ENCODE results near the gene LNPK. TPM values are rescaled to one million over a fixed set of nuclear protein-coding genes. Genes with fewer than 3 reads are reported as not detected.

LNPK gene
- total and polyA plus RNA-seq, 9 of the 15 experiments (the other 6 are each of a cell fraction or from before 2014, with no cell fraction given): 6.4 to 40.4 (median 21.3) TPM

DNA sequence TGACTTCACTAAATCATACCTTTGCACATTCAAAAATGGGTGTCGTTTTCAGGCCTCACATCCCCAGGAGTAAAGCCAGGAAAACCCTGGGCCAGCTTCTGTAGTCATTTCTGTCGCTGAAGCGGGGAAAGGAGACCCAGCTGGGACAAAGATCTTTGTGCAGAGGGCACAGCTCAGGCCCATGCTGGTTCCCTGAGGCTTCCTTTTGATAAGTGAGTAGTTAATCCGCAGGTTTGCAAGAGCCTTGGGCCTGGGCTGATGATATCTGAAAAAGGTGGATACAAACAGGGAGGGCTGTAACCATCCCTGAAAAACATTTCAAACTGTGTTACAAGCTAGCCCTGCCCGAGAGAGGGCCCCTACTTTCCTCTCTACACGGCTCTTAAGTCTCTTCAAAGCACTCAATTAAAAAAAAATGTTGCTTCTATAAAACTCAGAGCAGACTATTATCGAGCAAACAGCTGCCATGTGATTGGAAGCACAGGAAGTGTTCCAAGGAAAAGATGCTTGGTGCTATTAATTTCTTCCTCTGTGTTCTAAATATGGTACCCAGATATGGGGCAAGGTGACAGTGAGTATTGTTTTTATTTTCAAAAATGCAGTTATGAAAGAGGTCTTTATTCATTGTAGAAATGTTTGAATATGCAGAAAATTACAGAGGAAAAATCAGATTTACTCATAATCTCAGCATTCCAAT, 117.2 kb downstream of the LNPK start:
- no peak overlapping the region for H3K9ac ChIP-seq (ENCODE audit: insufficient read depth in 1 of 2, low read depth in 2 of 2, low read length in 2 of 2)
- H3K9me3 ChIP-seq (replicated peaks; ENCODE audit: control insufficient read depth, insufficient read depth, low read depth, low read length): no peaks in the 10 kb centered on the region
- under 1% methylated on average over 7 of the region's 7 CpGs for WGBS (ENCODE audit: insufficient coverage, low coverage, missing lambda C conversion rate)
- no peak overlapping the region for H3K4me2 ChIP-seq (ENCODE audit: insufficient read depth, low read length)
- TF ChIP-seq CBX1 (IDR thresholded peaks at IDR 0.05; ENCODE audit: low read depth) (no peak), LARP7 (IDR thresholded peaks at IDR 0.05) (no peak), THRAP3 (IDR thresholded peaks at IDR 0.05; ENCODE audit: borderline replicate concordance) (no peak)
- ATAC-seq: no peak
- FAIRE-seq: peak; percentile 42
- H3K79me2 ChIP-seq (ENCODE audit: control insufficient read depth, insufficient read depth, low read length): no peaks in the 10 kb centered on the region
- no peaks in the 10 kb centered on the region for H4K20me1 ChIP-seq (replicated peaks; ENCODE audit: control insufficient read depth, insufficient read depth, low read length)
- no peak overlapping the region for H2AFZ ChIP-seq (ENCODE audit: low read depth, low read length)
- intact Hi-C loops (cut with micrococcal nuclease) (no loop called here), in situ Hi-C loops (cut with MboI) (no loop called here)
- ChIA-PET POLR2A (interaction anchor here (1.2 to 1.3 kb wide), 2 partner anchors 9 to 46 kb away, joined by 5 to 6 read pairs; no protein-coding TSS in a partner anchor), CTCF (ENCODE audit: low intra/inter-chr PET ratio) (no interaction called here)
- no peak overlapping the region for H3K4me3 ChIP-seq
- H3K27me3 ChIP-seq (ENCODE audit: control insufficient read depth in 2 of 2, insufficient read depth in 2 of 2, low read length in 2 of 2): peaks cover 10 to 22% of the 10 kb centered on the region in 2 experiments
- DNase-seq (ENCODE audit: extremely low read depth in 1 of 4, low spot score in 3 of 4): no peak
- H3K9me1 ChIP-seq (ENCODE audit: control insufficient read depth, insufficient read depth, low read length): no peaks in the 10 kb centered on the region
- H3K4me1 ChIP-seq (replicated peaks in 1 of 2; ENCODE audit: control insufficient read depth in 2 of 2, insufficient read depth in 2 of 2, low read length in 2 of 2): no peaks in the 10 kb centered on the region
- BruUV-seq (replicated peaks): no TSS peak
- H3K36me3 ChIP-seq (ENCODE audit: control insufficient read depth, insufficient read depth, low read length): no peaks in the 10 kb centered on the region
- H3K27ac ChIP-seq (ENCODE audit: extremely low read depth, low read depth, low read length): no peak overlapping the region

DNA sequence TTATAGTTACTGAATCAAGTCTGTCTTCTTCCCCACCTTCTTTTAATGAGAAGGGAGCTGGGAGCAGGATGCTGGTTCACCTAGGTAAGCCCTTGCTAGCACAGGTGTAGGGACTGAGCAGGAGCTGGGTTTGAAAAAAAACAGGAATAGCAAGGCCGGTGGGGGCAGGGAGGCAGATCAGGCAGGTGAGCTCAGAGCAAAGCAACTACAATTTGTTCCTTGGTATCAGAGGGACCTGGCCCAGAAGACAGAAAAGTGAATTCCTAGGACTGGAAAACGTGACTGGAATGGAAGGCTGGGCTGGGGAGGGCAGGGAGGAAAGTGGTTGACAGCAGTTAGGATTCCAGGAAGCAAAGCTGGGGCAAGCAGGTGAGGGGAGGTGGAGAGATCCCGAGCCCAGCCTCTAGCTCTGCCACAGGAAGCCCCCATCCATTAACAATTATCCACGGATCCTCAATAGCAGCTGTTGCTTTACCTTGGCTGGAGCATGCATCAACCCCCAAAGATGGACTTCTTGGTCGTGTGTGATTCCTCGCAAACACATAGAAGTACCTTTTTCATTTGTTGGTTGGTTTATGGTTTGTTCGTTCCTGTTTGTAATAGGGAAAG, 118.4 kb downstream of the LNPK start:
- H3K9me1 ChIP-seq (ENCODE audit: control insufficient read depth, insufficient read depth, low read length): no peaks in the 10 kb centered on the region
- H3K4me1 ChIP-seq (replicated peaks in 1 of 2; ENCODE audit: control insufficient read depth in 2 of 2, insufficient read depth in 2 of 2, low read length in 2 of 2): no peaks in the 10 kb centered on the region
- H4K20me1 ChIP-seq (replicated peaks; ENCODE audit: control insufficient read depth, insufficient read depth, low read length): no peaks in the 10 kb centered on the region
- BruUV-seq (replicated peaks): no TSS peak
- TF ChIP-seq NFIC (IDR thresholded peaks at IDR 0.05): no peak
- TF ChIP-seq, protein P1, sequence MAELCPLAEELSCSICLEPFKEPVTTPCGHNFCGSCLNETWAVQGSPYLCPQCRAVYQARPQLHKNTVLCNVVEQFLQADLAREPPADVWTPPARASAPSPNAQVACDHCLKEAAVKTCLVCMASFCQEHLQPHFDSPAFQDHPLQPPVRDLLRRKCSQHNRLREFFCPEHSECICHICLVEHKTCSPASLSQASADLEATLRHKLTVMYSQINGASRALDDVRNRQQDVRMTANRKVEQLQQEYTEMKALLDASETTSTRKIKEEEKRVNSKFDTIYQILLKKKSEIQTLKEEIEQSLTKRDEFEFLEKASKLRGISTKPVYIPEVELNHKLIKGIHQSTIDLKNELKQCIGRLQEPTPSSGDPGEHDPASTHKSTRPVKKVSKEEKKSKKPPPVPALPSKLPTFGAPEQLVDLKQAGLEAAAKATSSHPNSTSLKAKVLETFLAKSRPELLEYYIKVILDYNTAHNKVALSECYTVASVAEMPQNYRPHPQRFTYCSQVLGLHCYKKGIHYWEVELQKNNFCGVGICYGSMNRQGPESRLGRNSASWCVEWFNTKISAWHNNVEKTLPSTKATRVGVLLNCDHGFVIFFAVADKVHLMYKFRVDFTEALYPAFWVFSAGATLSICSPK (IDR thresholded peaks at IDR 0.05; ENCODE audit: borderline replicate concordance): no peak
- TF ChIP-seq PTTG1 (tag; IDR thresholded peaks at IDR 0.05; ENCODE audit: low read depth): no peak
- TF ChIP-seq NR1H2 (CRISPR knock-in tag; IDR thresholded peaks at IDR 0.05): no peak
- TF ChIP-seq, protein P2, sequence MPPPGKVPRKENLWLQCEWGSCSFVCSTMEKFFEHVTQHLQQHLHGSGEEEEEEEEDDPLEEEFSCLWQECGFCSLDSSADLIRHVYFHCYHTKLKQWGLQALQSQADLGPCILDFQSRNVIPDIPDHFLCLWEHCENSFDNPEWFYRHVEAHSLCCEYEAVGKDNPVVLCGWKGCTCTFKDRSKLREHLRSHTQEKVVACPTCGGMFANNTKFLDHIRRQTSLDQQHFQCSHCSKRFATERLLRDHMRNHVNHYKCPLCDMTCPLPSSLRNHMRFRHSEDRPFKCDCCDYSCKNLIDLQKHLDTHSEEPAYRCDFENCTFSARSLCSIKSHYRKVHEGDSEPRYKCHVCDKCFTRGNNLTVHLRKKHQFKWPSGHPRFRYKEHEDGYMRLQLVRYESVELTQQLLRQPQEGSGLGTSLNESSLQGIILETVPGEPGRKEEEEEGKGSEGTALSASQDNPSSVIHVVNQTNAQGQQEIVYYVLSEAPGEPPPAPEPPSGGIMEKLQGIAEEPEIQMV (tag; conservative IDR thresholded peaks at IDR 0.05; ENCODE audit: low read depth): no peak
- intact Hi-C loops (cut with micrococcal nuclease) (no loop called here), in situ Hi-C loops (cut with MboI) (no loop called here)
- ChIA-PET POLR2A (interaction anchor here (0.6 to 1.3 kb wide), 3 partner anchors 45 to 188 kb away, joined by 3 to 5 read pairs (median 4); no protein-coding TSS in a partner anchor), CTCF (ENCODE audit: low intra/inter-chr PET ratio) (no interaction called here)
- H3K27me3 ChIP-seq (ENCODE audit: control insufficient read depth in 2 of 2, insufficient read depth in 2 of 2, low read length in 2 of 2): peaks cover 6 to 15% of the 10 kb centered on the region in 2 experiments; a peak in 4 of 5 replicates
- FAIRE-seq (peak; percentile 63), DNase-seq (ENCODE audit: extremely low read depth in 1 of 4, low spot score in 3 of 4) (no peak), ATAC-seq (no peak)
- no peak overlapping the region for H3K4me2 ChIP-seq (ENCODE audit: insufficient read depth, low read length)
- no peak overlapping the region for H3K27ac ChIP-seq (ENCODE audit: extremely low read depth, low read depth, low read length)
- WGBS (ENCODE audit: insufficient coverage, low coverage, missing lambda C conversion rate): under 1% methylated on average over 7 of the region's 7 CpGs
- H3K9me3 ChIP-seq (replicated peaks; ENCODE audit: control insufficient read depth, insufficient read depth, low read depth, low read length): no peaks in the 10 kb centered on the region
- no peak overlapping the region for H3K9ac ChIP-seq (ENCODE audit: insufficient read depth in 1 of 2, low read depth in 2 of 2, low read length in 2 of 2)
- H3K4me3 ChIP-seq: no peak overlapping the region
- H3K36me3 ChIP-seq (ENCODE audit: control insufficient read depth, insufficient read depth, low read length): no peaks in the 10 kb centered on the region
- H3K79me2 ChIP-seq (ENCODE audit: control insufficient read depth, insufficient read depth, low read length): no peaks in the 10 kb centered on the region
- H2AFZ ChIP-seq (ENCODE audit: low read depth, low read length): no peak overlapping the region

Data from K562 (cell line).